ENCODE results near the gene SUSD4.

SUSD4 gene

DNA sequence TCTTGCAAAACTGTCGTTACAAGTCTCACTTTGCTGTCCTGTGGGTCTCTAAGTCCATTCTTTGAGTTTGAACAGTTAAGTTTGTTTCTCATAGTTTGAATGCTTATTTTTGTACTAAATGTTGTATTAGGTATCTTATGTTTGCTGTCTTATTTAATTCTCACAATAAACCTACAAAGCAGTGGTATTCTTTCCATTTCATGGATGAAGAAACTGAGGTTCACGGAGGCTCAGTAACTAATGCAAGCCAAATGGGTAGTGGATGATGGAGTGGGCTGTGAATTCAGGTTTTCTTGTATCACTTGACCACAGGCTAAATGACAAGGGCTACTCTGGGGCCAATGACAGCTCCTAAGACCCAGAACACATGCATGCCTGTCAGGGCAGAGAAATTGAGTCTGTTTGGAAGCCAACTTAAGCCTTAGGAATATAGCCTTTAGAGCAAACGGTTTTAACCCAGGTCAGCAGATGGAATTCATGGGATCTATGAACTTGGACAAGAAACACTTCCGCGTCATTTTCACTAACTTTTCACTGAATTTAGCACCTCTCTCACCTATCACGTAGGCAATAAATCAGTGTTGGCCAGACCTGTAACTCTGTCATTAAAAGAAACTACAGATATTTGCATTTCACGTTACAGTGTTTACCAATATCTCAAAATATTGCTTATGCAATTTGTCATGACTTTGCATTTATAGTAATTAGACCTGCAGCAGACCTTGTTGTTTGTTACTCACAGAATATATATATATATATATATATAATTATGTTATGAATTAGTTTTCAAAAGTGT lies 153.8 kb downstream of the SUSD4 start:
- H3K27me3 ChIP-seq (ENCODE audit: control insufficient read depth in 1 of 2, insufficient read depth in 2 of 2, low read length in 2 of 2) = peaks cover 0 to 3% of the 10 kb centered on the region in 2 donors
- H3K9ac ChIP-seq (ENCODE audit: low read depth in 1 of 2, low read length in 2 of 2) = no peak overlapping the region
- no peaks in the 10 kb centered on the region for H3K4me1 ChIP-seq (ENCODE audit: control insufficient read depth in 1 of 2, insufficient read depth in 2 of 2, low read length in 2 of 2)
- H3K36me3 ChIP-seq (ENCODE audit: control insufficient read depth in 1 of 2, insufficient read depth in 2 of 2, low read length in 2 of 2) = no peaks in the 10 kb centered on the region
- H3K9me3 ChIP-seq (ENCODE audit: control insufficient read depth in 1 of 2, low read length in 2 of 2) = no peaks in the 10 kb centered on the region
- no peak overlapping the region for H3K27ac ChIP-seq (ENCODE audit: low read depth, low read length)
- H3K4me3 ChIP-seq (ENCODE audit: low read depth in 1 of 2, low read length in 2 of 2) = no peak overlapping the region

- Histone ChIP-seq H3K36me3 (ENCODE audit: control insufficient read depth in 1 of 2, insufficient read depth in 2 of 2, low read length in 2 of 2) (no peaks in the 10 kb centered on the region), H3K4me3 (ENCODE audit: low read depth in 1 of 2, low read length in 2 of 2) (no peak overlapping the region), H3K9ac (ENCODE audit: low read depth in 1 of 2, low read length in 2 of 2) (no peak overlapping the region), H3K9me3 (ENCODE audit: control insufficient read depth in 1 of 2, low read length in 2 of 2) (no peaks in the 10 kb centered on the region), H3K27ac (ENCODE audit: low read depth, low read length) (no peak overlapping the region), H3K27me3 (ENCODE audit: control insufficient read depth in 1 of 2, insufficient read depth in 2 of 2, low read length in 2 of 2) (peaks cover 0 to 3% of the 10 kb centered on the region in 2 donors), H3K4me1 (ENCODE audit: control insufficient read depth in 1 of 2, insufficient read depth in 2 of 2, low read length in 2 of 2) (no peaks in the 10 kb centered on the region)
Measured at GRCh38 chr1:223209293-223209898, 154.6 kb downstream of the SUSD4 start.

GRCh38 chr1:223208164-223209076 lies 155.6 kb downstream of the SUSD4 start:
- H3K27ac ChIP-seq (ENCODE audit: low read depth, low read length) = no peak overlapping the region
- no peak overlapping the region for H3K9ac ChIP-seq (ENCODE audit: low read depth in 1 of 2, low read length in 2 of 2)
- H3K4me1 ChIP-seq (ENCODE audit: control insufficient read depth in 1 of 2, insufficient read depth in 2 of 2, low read length in 2 of 2) = no peaks in the 10 kb centered on the region
- no peaks in the 10 kb centered on the region for H3K36me3 ChIP-seq (ENCODE audit: control insufficient read depth in 1 of 2, insufficient read depth in 2 of 2, low read length in 2 of 2)
- no peak overlapping the region for H3K4me3 ChIP-seq (ENCODE audit: low read depth in 1 of 2, low read length in 2 of 2)
- H3K9me3 ChIP-seq (ENCODE audit: control insufficient read depth in 1 of 2, low read length in 2 of 2) = no peaks in the 10 kb centered on the region
- H3K27me3 ChIP-seq (ENCODE audit: control insufficient read depth in 1 of 2, insufficient read depth in 2 of 2, low read length in 2 of 2) = peaks cover 0 to 3% of the 10 kb centered on the region in 2 donors

DNA sequence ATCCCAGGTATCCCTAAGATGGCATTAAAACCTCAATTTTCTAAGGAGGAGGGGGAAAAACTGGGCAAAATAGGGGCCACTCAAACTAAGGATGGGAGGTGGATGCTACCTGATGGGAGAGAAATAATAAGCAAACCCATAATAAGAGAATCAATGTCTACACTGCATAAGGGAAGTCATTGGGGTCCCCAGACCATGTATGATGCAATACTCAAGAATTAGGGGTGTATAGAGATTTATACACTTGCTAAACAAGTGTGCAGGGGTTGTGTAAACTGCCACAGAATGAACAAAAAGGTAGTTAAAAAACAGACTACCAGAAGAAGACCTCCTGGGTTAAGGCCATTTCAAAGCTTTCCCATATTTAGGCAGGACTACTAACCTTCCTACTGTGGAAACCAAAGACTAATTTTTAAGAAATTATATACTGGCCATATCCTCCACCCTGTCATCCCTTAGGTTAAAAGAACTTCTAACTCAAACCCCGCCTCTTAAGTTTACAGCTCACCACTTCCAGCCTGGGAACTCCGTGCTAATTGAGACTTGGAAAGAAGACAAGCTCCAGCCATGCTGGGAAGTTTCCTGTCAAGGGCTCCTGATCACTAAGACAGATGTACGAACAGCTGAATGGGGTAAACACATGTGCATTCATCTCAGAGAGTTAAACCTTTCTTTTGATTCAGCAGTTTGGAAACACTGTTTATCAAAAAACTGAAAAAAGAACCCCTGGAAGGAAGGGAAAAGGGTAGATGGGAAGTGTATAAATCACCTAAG lies 156.5 kb downstream of the SUSD4 start:
- H3K4me3 ChIP-seq (ENCODE audit: low read depth in 1 of 2, low read length in 2 of 2) = no peak overlapping the region
- no peak overlapping the region for H3K9ac ChIP-seq (ENCODE audit: low read depth in 1 of 2, low read length in 2 of 2)
- peaks cover 0 to 3% of the 10 kb centered on the region in 2 donors for H3K27me3 ChIP-seq (ENCODE audit: control insufficient read depth in 1 of 2, insufficient read depth in 2 of 2, low read length in 2 of 2)
- H3K9me3 ChIP-seq (ENCODE audit: control insufficient read depth in 1 of 2, low read length in 2 of 2) = no peaks in the 10 kb centered on the region
- no peak overlapping the region for H3K27ac ChIP-seq (ENCODE audit: low read depth, low read length)
- H3K36me3 ChIP-seq (ENCODE audit: control insufficient read depth in 1 of 2, insufficient read depth in 2 of 2, low read length in 2 of 2) = no peaks in the 10 kb centered on the region
- no peaks in the 10 kb centered on the region for H3K4me1 ChIP-seq (ENCODE audit: control insufficient read depth in 1 of 2, insufficient read depth in 2 of 2, low read length in 2 of 2)

DNA sequence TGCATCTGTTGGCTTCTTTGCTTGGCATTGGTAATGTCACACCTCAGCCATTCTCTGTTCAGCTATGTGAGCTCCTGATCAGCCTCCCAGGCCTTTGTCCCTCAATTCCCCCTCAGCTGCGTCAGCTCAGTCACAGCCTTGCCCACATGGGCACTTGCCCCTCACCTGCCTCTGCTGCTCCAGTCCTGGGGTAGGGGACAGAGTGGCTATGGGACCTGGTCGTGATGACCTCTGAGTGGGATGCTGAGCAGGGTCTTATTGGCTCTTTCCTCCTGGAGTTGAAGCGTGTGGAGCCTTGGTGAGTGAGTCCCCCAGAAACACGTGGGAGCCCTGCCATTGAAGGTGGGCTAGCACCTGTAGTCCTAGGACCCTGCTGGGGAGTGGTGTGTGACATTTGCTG lies 159.6 kb downstream of the SUSD4 start:
- H3K9me3 ChIP-seq (ENCODE audit: control insufficient read depth in 1 of 2, low read length in 2 of 2) = no peaks in the 10 kb centered on the region
- no peaks in the 10 kb centered on the region for H3K36me3 ChIP-seq (ENCODE audit: control insufficient read depth in 1 of 2, insufficient read depth in 2 of 2, low read length in 2 of 2)

DNA sequence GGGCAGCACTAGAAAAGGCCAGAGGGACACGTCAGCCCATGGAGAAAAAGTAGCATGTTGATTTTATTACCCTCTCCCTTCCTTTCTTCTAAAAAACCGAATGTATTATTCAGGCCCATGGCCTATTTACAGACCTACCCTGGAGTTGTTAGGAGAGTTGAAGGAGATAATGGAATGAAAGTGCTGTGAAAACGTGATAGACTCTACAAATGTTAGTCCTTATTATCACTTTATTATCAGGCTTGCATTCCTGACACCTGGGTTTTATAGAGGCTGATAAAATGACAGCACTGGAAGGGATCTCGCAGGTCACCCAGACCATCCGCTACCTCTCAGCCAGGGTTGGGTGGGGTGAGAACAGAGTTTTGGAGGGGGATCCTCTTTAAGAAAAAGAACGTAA lies 160.3 kb downstream of the SUSD4 start:
- Histone ChIP-seq H3K4me1 (ENCODE audit: control insufficient read depth in 1 of 2, insufficient read depth in 2 of 2, low read length in 2 of 2) (no peaks in the 10 kb centered on the region), H3K36me3 (ENCODE audit: control insufficient read depth in 1 of 2, insufficient read depth in 2 of 2, low read length in 2 of 2) (no peaks in the 10 kb centered on the region), H3K27ac (ENCODE audit: low read depth, low read length) (no peak overlapping the region), H3K4me3 (ENCODE audit: low read depth in 1 of 2, low read length in 2 of 2) (no peak overlapping the region), H3K27me3 (ENCODE audit: control insufficient read depth in 1 of 2, insufficient read depth in 2 of 2, low read length in 2 of 2) (peaks cover 0 to 5% of the 10 kb centered on the region in 2 donors), H3K9ac (ENCODE audit: low read depth in 1 of 2, low read length in 2 of 2) (no peak overlapping the region), H3K9me3 (ENCODE audit: control insufficient read depth in 1 of 2, low read length in 2 of 2) (no peaks in the 10 kb centered on the region)

More for the DNA sequence above, 159.6 kb downstream of the SUSD4 start:
- H3K9ac ChIP-seq (ENCODE audit: low read depth in 1 of 2, low read length in 2 of 2) = no peak overlapping the region
- H3K27ac ChIP-seq (ENCODE audit: low read depth, low read length) = no peak overlapping the region
- H3K4me1 ChIP-seq (ENCODE audit: control insufficient read depth in 1 of 2, insufficient read depth in 2 of 2, low read length in 2 of 2) = no peaks in the 10 kb centered on the region
- peaks cover 0 to 5% of the 10 kb centered on the region in 2 donors for H3K27me3 ChIP-seq (ENCODE audit: control insufficient read depth in 1 of 2, insufficient read depth in 2 of 2, low read length in 2 of 2)
- H3K4me3 ChIP-seq (ENCODE audit: low read depth in 1 of 2, low read length in 2 of 2) = no peak overlapping the region

DNA sequence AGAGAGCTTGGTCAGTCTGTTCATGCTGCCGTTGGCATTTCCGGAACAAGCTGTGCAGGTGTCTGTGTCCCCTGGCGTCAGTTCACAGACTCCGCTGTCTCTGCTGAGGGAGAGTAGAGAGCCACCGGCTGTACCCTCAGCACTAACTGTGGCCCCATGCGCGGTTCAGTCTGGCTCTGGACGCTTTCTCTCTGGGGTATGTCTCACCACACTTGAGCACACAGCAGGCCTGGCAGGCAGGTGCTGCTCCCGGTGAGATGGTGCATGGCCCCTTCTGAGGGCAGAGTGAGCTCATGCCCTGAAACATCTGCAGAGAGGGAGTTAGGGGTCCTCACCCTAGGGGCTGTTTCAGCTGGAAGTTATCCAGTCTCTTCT lies 161.0 kb downstream of the SUSD4 start:
- Histone ChIP-seq H3K9ac (ENCODE audit: low read depth in 1 of 2, low read length in 2 of 2) (no peak overlapping the region), H3K27ac (ENCODE audit: low read depth, low read length) (no peak overlapping the region), H3K27me3 (ENCODE audit: control insufficient read depth in 1 of 2, insufficient read depth in 2 of 2, low read length in 2 of 2) (peaks cover 0 to 5% of the 10 kb centered on the region in 2 donors), H3K4me1 (ENCODE audit: control insufficient read depth in 1 of 2, insufficient read depth in 2 of 2, low read length in 2 of 2) (no peaks in the 10 kb centered on the region), H3K4me3 (ENCODE audit: low read depth in 1 of 2, low read length in 2 of 2) (no peak overlapping the region), H3K9me3 (ENCODE audit: control insufficient read depth in 1 of 2, low read length in 2 of 2) (no peaks in the 10 kb centered on the region), H3K36me3 (ENCODE audit: control insufficient read depth in 1 of 2, insufficient read depth in 2 of 2, low read length in 2 of 2) (no peaks in the 10 kb centered on the region)

DNA sequence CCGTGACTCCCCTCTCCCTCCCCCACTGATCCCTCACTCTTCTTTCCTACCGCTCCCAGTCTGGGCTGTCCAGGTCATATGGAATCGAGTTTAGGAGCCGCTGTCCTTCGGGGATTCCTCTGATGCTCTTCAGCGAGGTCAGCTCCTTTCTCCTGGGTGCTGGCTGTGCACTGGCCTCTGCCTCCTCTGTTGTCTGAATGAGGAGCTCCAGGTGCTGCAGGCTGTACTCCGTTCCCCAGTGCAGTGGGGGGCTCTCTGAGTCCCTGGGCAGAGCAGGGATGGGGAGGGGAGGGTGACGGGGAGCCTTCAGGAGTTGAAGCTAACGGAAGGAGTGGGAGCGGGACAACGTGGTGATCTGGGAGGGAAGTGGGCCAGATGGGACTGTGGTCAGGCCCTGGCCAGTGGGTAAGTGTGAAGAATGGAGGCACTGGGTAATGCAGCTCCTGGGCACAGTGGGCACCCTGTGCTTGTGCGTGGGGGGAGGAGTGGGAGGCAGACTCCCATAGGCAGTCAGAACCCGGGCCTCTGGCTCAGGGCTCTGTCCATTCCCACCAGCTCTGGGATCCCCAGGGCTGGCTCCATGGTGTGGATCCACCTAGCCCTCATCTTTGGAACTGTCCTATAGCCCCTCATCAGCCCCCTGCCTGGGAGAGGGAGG lies 161.5 kb downstream of the SUSD4 start:
- Histone ChIP-seq H3K27me3 (ENCODE audit: control insufficient read depth in 1 of 2, insufficient read depth in 2 of 2, low read length in 2 of 2) (peaks cover 0 to 5% of the 10 kb centered on the region in 2 donors), H3K4me1 (ENCODE audit: control insufficient read depth in 1 of 2, insufficient read depth in 2 of 2, low read length in 2 of 2) (no peaks in the 10 kb centered on the region), H3K36me3 (ENCODE audit: control insufficient read depth in 1 of 2, insufficient read depth in 2 of 2, low read length in 2 of 2) (no peaks in the 10 kb centered on the region), H3K9ac (ENCODE audit: low read depth in 1 of 2, low read length in 2 of 2) (no peak overlapping the region), H3K9me3 (ENCODE audit: control insufficient read depth in 1 of 2, low read length in 2 of 2) (no peaks in the 10 kb centered on the region), H3K4me3 (ENCODE audit: low read depth in 1 of 2, low read length in 2 of 2) (no peak overlapping the region), H3K27ac (ENCODE audit: low read depth, low read length) (no peak overlapping the region)

DNA sequence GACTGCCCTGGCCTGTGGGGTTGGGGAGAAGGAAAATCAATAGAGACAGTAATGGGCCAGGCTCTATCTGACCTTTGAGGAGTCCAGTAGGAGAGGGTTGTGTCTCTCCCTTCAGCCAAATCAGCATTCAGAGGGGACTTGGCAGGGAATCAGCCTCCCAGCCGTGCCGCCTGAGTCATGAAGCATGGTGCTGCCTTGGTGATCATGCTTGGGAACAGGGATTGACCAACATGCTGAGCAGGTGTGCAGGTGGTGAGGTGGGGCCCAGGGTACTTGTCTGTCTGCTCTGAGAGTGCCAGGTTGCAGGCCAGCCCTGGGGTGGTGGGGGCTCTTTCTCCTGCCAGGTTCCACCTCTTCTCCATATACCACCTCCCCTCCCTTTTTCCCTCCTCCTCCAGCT lies 162.0 kb downstream of the SUSD4 start:
- Histone ChIP-seq H3K27ac (ENCODE audit: low read depth, low read length) (no peak overlapping the region), H3K27me3 (ENCODE audit: control insufficient read depth in 1 of 2, insufficient read depth in 2 of 2, low read length in 2 of 2) (peaks cover 0 to 5% of the 10 kb centered on the region in 2 donors), H3K9me3 (ENCODE audit: control insufficient read depth in 1 of 2, low read length in 2 of 2) (no peaks in the 10 kb centered on the region), H3K4me3 (ENCODE audit: low read depth in 1 of 2, low read length in 2 of 2) (no peak overlapping the region), H3K9ac (ENCODE audit: low read depth in 1 of 2, low read length in 2 of 2) (no peak overlapping the region), H3K4me1 (ENCODE audit: control insufficient read depth in 1 of 2, insufficient read depth in 2 of 2, low read length in 2 of 2) (no peaks in the 10 kb centered on the region), H3K36me3 (ENCODE audit: control insufficient read depth in 1 of 2, insufficient read depth in 2 of 2, low read length in 2 of 2) (no peaks in the 10 kb centered on the region)
